HepG2 (cell line): ENCODE measurements around the gene TUBA4A. TPM values are rescaled to one million over a fixed set of nuclear protein-coding genes. Genes with fewer than 3 reads are reported as not detected.

Source experiments
- MAFF ChIP-seq: IDR thresholded peaks from 2 replicates; pipeline ENCODE4 v1.6.1; 2011; ENCODE audit warnings: low read depth, low read length, improper control_type of control experiment
- NFYC ChIP-seq: IDR thresholded peaks from 2 replicates; pipeline ENCODE4 v1.6.1; 2016; ENCODE audit warnings: missing genetic modification reagents, missing compliant biosample characterization
- RBFOX2 ChIP-seq: fragments of 200-400 bp; formaldehyde crosslinking; IDR thresholded peaks from 2 replicates; pipeline ENCODE4 v1.6.1; 2017; ENCODE audit warnings: low read depth, mild to moderate bottlenecking, low read length
- SALL2 ChIP-seq: sonication (generic); formaldehyde crosslinking; IDR thresholded peaks from 2 replicates; pipeline ENCODE4 v1.8.1; 2023; ENCODE audit warnings: mild to moderate bottlenecking, missing genetic modification reagents, inconsistent platforms
- SIX4 ChIP-seq: sonication (generic); formaldehyde crosslinking; IDR thresholded peaks from 2 replicates; pipeline ENCODE4 v1.4.0; 2020; ENCODE audit warnings: missing genetic modification reagents
- SNRNP70 ChIP-seq: fragments of 200-400 bp; formaldehyde crosslinking; IDR thresholded peaks from 2 replicates; pipeline ENCODE4 v1.6.1; 2017; ENCODE audit warnings: mild to moderate bottlenecking, low read depth, low read length, moderate library complexity
- TSC22D2 ChIP-seq: sonication (generic); formaldehyde crosslinking; IDR thresholded peaks from 2 replicates; pipeline ENCODE4 v1.5.1; 2020; ENCODE audit warnings: missing genetic modification reagents, mild to moderate bottlenecking, borderline replicate concordance
- ZNF382 ChIP-seq: sonication (generic); formaldehyde crosslinking; IDR thresholded peaks from 2 replicates; pipeline ENCODE4 v1.5.0; 2020; ENCODE audit warnings: missing genetic modification reagents, mild to moderate bottlenecking, borderline replicate concordance
- ZNF446 ChIP-seq: sonication (generic); formaldehyde crosslinking; IDR thresholded peaks from 2 replicates; pipeline ENCODE4 v1.5.0; 2020; ENCODE audit warnings: mild to moderate bottlenecking, missing genetic modification reagents
- polyA plus RNA-seq, 8 experiments: library from polyadenylated mRNA; depleted of rRNA in 3 of 8; stranded (reverse) in 7 of 8; unstranded in 1 of 8; fragments of >200 nt; fragmentation: Illumina TruSeq in 4 of 8; extraction: Trizol in 4 of 8; gene quantifications; 2 replicates each; pipeline versions ENCODE4 v1.2.1 to v1.2.3, GENCODE V29; 2011 to 2016; ENCODE audit warnings: low read depth in 4 of 8, missing spikeins in 1 of 8, mixed read lengths in 1 of 8; ENCODE audit not compliant: insufficient read depth in 1 of 8
- total RNA-seq, 5 experiments: library from RNA; depleted of rRNA; stranded (reverse); fragments of >200 nt; fragmentation: Illumina TruSeq; extraction: Trizol; gene quantifications; 2 replicates each; pipeline ENCODE4 v1.2.3, GENCODE V29; 2016; ENCODE audit warnings: low read depth in 1 of 5
- TF ChIP-seq, protein P1 (sequence below): sonication (generic); formaldehyde crosslinking; IDR thresholded peaks from 2 replicates; pipeline ENCODE4 v1.5.1; 2020; ENCODE audit warnings: missing genetic modification reagents, mild to moderate bottlenecking, borderline replicate concordance
- TF ChIP-seq, protein P2 (sequence below): sonication (generic); formaldehyde crosslinking; IDR thresholded peaks from 2 replicates; pipeline ENCODE4 v1.4.0; 2020; ENCODE audit warnings: mild to moderate bottlenecking, missing genetic modification reagents
- TF ChIP-seq, protein P3 (sequence below): sonication (generic); formaldehyde crosslinking; IDR thresholded peaks from 2 replicates; pipeline ENCODE4 v1.8.1; 2023; ENCODE audit warnings: missing genetic modification reagents, mild to moderate bottlenecking, borderline replicate concordance
- TF ChIP-seq, protein P4 (sequence below): fragments of 450-650 bp; IDR thresholded peaks from 2 replicates; pipeline ENCODE4 v1.6.1; 2017; ENCODE audit warnings: mild to moderate bottlenecking
- TF ChIP-seq, protein P5 (sequence below): sonication (generic); formaldehyde crosslinking; IDR thresholded peaks from 2 replicates; pipeline ENCODE4 v1.5.0; 2020; ENCODE audit warnings: missing genetic modification reagents

The TUBA4A gene
- total and polyA plus RNA-seq, 2 of the 13 experiments (the other 11 are each of a cell fraction or from before 2014, with no cell fraction given), result 1.3 to 12.7 TPM

DNA sequence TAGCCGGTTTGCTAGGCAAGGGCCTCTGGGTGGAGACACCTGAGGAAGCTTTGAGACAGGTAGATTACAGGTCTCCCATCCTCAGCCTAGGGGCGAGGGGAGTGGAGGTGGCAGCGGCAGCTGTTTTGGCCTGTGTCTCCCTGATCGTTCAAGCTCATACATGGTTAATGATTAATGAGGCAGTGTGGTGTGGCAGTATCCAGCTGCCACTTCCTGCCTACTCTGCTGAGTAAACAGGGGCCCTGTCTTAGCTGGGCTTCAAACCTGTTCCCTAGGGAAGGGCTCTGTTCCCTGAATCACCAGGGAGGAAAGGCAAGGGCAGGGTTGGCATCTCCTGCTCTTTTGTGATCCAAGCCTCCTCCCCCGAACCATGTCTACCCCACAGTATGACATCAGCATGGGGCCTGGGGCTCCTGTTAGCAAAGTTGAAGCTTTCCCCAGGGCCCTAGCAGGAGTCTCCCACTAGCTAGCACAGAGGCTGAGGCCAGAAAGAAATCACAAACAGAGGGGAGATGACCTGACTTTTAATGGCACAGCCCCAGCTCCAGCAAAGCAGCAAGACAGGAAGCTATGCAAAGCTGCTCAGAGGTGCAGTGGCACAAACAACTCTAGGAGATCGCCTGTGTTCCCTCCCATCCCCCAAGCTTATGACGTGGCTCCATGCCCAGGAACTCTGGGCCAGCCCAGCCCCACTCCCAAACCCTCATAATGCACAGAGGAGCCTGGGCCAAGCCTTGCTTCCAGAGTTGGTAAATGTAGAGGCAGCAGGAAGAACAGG lies 4.3 kb downstream of the TUBA4A start (continued):
- TF ChIP-seq, protein P1, sequence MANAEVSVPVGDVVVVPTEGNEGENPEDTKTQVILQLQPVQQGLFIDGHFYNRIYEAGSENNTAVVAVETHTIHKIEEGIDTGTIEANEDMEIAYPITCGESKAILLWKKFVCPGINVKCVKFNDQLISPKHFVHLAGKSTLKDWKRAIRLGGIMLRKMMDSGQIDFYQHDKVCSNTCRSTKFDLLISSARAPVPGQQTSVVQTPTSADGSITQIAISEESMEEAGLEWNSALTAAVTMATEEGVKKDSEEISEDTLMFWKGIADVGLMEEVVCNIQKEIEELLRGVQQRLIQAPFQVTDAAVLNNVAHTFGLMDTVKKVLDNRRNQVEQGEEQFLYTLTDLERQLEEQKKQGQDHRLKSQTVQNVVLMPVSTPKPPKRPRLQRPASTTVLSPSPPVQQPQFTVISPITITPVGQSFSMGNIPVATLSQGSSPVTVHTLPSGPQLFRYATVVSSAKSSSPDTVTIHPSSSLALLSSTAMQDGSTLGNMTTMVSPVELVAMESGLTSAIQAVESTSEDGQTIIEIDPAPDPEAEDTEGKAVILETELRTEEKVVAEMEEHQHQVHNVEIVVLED (CRISPR knock-in tag), result peak; percentile 49; the same call in 1 of the 2 replicates
- TF ChIP-seq SNRNP70 (no peak), ZNF382 (CRISPR knock-in tag) (no peak), NFYC (CRISPR knock-in tag) (no peak), SIX4 (CRISPR knock-in tag) (no peak), SALL2 (CRISPR knock-in tag) (peak; percentile 61; the same call in 1 of the 2 replicates), TSC22D2 (peak; percentile 35; the same call in 1 of the 2 replicates), ZNF446 (CRISPR knock-in tag) (no peak), RBFOX2 (peak; percentile 54; the same call in 1 of the 2 replicates), MAFF (peak; percentile 39; the same call in 1 of the 2 replicates)
- TF ChIP-seq, protein P2, sequence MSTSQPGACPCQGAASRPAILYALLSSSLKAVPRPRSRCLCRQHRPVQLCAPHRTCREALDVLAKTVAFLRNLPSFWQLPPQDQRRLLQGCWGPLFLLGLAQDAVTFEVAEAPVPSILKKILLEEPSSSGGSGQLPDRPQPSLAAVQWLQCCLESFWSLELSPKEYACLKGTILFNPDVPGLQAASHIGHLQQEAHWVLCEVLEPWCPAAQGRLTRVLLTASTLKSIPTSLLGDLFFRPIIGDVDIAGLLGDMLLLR (CRISPR knock-in tag), result no peak
- TF ChIP-seq, protein P3, sequence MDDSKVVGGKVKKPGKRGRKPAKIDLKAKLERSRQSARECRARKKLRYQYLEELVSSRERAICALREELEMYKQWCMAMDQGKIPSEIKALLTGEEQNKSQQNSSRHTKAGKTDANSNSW (CRISPR knock-in tag), result peak; percentile 62; the same call in 1 of the 2 replicates
- TF ChIP-seq, protein P4, sequence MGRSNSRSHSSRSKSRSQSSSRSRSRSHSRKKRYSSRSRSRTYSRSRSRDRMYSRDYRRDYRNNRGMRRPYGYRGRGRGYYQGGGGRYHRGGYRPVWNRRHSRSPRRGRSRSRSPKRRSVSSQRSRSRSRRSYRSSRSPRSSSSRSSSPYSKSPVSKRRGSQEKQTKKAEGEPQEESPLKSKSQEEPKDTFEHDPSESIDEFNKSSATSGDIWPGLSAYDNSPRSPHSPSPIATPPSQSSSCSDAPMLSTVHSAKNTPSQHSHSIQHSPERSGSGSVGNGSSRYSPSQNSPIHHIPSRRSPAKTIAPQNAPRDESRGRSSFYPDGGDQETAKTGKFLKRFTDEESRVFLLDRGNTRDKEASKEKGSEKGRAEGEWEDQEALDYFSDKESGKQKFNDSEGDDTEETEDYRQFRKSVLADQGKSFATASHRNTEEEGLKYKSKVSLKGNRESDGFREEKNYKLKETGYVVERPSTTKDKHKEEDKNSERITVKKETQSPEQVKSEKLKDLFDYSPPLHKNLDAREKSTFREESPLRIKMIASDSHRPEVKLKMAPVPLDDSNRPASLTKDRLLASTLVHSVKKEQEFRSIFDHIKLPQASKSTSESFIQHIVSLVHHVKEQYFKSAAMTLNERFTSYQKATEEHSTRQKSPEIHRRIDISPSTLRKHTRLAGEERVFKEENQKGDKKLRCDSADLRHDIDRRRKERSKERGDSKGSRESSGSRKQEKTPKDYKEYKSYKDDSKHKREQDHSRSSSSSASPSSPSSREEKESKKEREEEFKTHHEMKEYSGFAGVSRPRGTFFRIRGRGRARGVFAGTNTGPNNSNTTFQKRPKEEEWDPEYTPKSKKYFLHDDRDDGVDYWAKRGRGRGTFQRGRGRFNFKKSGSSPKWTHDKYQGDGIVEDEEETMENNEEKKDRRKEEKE, result no peak
- TF ChIP-seq, protein P5, sequence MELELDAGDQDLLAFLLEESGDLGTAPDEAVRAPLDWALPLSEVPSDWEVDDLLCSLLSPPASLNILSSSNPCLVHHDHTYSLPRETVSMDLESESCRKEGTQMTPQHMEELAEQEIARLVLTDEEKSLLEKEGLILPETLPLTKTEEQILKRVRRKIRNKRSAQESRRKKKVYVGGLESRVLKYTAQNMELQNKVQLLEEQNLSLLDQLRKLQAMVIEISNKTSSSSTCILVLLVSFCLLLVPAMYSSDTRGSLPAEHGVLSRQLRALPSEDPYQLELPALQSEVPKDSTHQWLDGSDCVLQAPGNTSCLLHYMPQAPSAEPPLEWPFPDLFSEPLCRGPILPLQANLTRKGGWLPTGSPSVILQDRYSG (CRISPR knock-in tag), result no peak
